ENCODE measurements around the gene PPARA. TPM values are rescaled to one million over a fixed set of nuclear protein-coding genes. Genes with fewer than 3 reads are reported as not detected.

PPARA gene
- total RNA-seq, 4 donors from 2014 or later: 18.7 to 53.8 (median 32.0) TPM

DNA sequence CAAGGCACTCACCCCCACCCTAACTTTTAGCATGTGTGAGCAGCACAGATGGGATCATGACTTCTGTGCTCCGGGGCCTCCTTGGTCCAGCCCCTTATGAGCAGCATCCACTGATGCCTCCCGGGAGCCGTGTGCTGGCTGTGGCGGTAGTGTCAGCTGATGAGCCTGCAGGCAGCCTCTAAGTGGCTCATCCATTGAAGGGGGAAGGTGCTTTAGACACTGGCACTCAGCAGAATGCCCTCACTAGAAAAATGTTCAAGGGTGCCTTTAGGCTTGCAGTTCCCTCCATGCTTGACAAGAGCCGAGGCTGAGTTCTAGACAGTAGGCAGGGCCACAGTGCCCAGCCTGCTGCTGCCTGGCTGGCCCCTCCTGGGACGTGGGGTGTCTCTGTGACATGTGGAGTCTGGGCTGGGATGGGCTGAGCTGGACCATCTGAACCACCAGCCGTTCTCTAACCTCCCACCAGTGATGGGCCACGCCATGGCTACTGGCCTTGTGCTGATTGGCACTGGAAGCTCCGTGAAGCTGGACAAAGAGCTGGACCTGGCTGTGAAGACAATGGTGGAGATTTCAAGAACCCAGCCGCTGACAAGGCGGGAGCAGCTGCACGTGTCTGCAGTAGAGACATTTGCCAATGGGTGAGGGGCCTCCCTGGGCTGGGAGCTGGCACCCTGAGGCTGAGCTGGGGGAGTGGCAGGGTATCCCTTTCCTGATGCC lies 123.3 kb downstream of the PPARA start:
- H3K4me1 ChIP-seq: peaks cover 7% of the 10 kb centered on the region
- H3K9me3 ChIP-seq: no peaks in the 10 kb centered on the region
- H3K27ac ChIP-seq: no peak overlapping the region
- DNase-seq (ENCODE audit: low spot score in 2 of 2): peak in 1 of 2 donors; percentile 50
- H3K36me3 ChIP-seq: peaks cover 59% of the 10 kb centered on the region
- H3K27me3 ChIP-seq: no peaks in the 10 kb centered on the region
- 90% methylated on average over 11 of the region's 12 CpGs for WGBS
- no peak overlapping the region for H3K4me3 ChIP-seq
- TF ChIP-seq EP300 (IDR thresholded peaks at IDR 0.05) (no peak), POLR2AphosphoS5 (IDR thresholded peaks at IDR 0.05) (no peak), POLR2A (IDR thresholded peaks at IDR 0.05) (no peak)
- TF ChIP-seq, protein P1, sequence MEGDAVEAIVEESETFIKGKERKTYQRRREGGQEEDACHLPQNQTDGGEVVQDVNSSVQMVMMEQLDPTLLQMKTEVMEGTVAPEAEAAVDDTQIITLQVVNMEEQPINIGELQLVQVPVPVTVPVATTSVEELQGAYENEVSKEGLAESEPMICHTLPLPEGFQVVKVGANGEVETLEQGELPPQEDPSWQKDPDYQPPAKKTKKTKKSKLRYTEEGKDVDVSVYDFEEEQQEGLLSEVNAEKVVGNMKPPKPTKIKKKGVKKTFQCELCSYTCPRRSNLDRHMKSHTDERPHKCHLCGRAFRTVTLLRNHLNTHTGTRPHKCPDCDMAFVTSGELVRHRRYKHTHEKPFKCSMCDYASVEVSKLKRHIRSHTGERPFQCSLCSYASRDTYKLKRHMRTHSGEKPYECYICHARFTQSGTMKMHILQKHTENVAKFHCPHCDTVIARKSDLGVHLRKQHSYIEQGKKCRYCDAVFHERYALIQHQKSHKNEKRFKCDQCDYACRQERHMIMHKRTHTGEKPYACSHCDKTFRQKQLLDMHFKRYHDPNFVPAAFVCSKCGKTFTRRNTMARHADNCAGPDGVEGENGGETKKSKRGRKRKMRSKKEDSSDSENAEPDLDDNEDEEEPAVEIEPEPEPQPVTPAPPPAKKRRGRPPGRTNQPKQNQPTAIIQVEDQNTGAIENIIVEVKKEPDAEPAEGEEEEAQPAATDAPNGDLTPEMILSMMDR (IDR thresholded peaks at IDR 0.05): no peak

DNA sequence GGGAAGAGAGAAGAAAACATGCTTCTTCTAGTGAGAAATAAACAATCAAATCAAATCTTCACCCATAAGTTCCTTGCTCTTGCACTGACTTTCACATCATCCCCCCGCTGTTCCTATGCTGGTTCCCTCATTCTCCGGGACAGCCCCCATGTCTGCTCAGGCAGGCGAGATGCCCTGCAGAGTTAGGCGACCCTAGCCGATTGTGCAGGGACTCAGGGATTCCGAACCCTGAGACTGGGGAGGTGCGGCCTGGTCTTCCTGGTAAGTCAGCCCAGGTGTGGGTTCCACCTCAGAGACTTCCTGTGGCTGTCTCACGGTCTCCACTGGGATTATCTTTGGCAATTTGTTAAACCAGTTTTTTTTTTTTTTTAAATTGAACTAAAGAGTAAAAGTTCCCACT lies 124.1 kb downstream of the PPARA start:
- TF ChIP-seq POLR2A (IDR thresholded peaks at IDR 0.05): no peak
- no peak for TF ChIP-seq EP300 (IDR thresholded peaks at IDR 0.05)
- no peak for TF ChIP-seq POLR2AphosphoS5 (IDR thresholded peaks at IDR 0.05)
- TF ChIP-seq, protein P1 (IDR thresholded peaks at IDR 0.05): no peak
- Histone ChIP-seq H3K27me3 (no peaks in the 10 kb centered on the region), H3K36me3 (peaks cover 67% of the 10 kb centered on the region), H3K4me1 (peaks cover 1% of the 10 kb centered on the region), H3K27ac (no peak overlapping the region), H3K4me3 (no peak overlapping the region), H3K9me3 (no peaks in the 10 kb centered on the region)
- DNase-seq (ENCODE audit: low spot score in 2 of 2): peak in 1 of 2 donors; percentile 45
- 94% methylated on average over 8 of the region's 8 CpGs for WGBS

DNA sequence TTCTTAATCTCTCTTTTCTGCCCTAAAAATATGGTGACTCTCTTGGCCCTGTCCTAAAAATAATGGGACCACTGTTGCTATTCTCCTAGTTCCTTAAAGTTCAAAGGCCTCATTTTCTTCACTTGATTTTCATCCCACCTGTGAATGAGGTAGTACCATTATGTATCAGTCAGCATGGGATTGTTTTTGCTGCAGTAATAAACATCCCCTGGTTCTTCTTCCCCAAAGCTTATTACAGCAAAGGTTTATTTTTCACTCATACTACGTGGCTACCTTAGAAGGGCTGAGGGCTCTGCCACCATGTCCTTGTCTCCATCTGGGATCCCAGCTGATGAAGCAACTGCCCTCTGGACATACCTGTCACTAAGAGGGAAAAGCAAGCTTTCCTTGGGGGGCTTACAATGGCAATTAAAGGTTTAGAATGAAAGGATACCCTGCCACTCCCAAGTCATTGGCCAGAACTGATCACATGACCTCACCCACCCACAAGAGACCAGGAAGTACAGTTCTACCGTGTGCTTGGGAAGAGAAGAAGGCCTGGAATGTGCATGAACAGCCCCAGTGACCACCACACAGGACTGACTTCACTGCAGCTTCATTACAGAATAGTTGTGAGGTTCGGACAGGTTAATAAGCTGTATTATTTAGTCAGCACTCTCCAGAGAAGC lies 125.3 kb downstream of the PPARA start:
- Histone ChIP-seq H3K4me1 (peaks cover 13% of the 10 kb centered on the region), H3K27me3 (no peaks in the 10 kb centered on the region), H3K27ac (no peak overlapping the region), H3K36me3 (peaks cover 74% of the 10 kb centered on the region), H3K9me3 (no peaks in the 10 kb centered on the region), H3K4me3 (no peak overlapping the region)
- peak in 1 of 2 donors; percentile 25 for DNase-seq (ENCODE audit: low spot score in 2 of 2)
- WGBS: 77% methylated on average over 3 of the region's 3 CpGs
- TF ChIP-seq, protein P1 (IDR thresholded peaks at IDR 0.05): no peak
- TF ChIP-seq POLR2AphosphoS5 (IDR thresholded peaks at IDR 0.05) (no peak), EP300 (IDR thresholded peaks at IDR 0.05) (no peak)

DNA sequence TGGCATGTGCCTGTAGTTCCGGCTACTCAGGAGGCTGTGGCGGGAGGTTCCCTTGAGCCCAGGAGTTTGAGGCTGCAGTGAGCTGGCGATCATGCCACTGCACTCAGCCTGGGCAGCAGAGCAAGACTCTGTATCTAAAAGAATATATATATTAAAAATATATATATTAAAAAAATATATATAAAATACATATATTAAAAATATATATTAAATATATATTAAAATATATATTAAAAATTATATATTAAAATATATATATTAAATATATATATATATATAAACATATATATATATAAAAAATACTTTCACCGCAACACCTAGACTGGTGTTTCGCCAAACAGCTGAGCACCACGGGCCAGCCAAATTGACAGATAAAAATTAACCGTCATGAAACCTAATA lies 126.2 kb downstream of the PPARA start:
- Histone ChIP-seq H3K4me3 (no peak overlapping the region), H3K36me3 (peaks cover 83% of the 10 kb centered on the region), H3K9me3 (no peaks in the 10 kb centered on the region), H3K27ac (no peak overlapping the region), H3K27me3 (no peaks in the 10 kb centered on the region), H3K4me1 (peaks cover 16% of the 10 kb centered on the region)
- WGBS: 96% methylated on average over 7 of the region's 7 CpGs
- peak in 1 of 2 donors; percentile 20 for DNase-seq (ENCODE audit: low spot score in 2 of 2)
- no peak for TF ChIP-seq POLR2AphosphoS5 (IDR thresholded peaks at IDR 0.05)
- no peak for TF ChIP-seq POLR2A (IDR thresholded peaks at IDR 0.05)
- TF ChIP-seq EP300 (IDR thresholded peaks at IDR 0.05): no peak

DNA sequence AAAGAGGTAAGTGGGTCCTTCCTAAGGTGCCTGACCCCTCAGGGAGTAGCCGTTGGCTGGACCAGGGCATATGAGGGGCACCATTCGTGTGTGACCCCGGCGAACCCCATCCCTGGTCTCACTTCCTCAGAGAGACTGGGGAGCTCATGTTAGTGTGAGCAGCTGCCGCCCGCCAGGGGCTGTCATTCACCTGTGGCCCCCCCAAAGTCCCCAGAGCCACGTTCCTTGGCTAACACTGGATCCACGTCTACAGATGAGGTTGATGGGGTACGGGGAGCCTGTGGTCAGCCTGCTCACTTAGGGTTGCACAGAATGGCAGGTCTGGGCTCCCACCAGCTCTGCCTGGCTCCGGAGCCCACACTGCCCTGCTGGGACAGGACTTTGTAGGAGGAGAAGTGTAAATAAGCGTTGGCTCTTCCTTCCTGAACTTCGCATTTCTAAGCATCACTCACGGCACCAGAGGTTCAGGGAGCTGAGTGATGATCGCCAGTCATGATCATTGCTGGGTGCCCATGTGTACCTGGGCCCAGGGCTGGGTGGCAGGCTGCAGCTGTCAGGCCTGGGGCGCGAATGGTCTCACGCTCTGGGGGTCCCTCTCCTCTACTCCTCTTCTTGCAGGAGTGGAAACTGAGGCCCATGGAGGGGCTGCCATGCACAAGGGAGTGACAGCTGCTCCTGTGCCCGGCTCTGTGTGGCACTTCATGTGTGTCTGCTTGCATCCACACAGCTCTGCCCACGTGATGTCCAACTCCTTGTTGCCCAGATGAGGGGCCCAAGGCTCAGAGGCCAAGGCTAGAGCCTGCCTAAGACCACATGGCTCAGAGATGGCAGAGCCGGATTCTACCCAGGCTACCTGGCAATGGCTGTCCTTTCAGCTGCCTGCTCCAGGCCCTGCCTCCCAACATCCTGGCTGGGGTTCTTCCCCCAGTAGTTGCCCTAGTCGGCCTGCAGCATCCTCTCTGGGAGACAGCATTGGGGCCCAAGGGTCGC lies 128.6 kb downstream of the PPARA start:
- H3K27me3 ChIP-seq: no peaks in the 10 kb centered on the region
- H3K9me3 ChIP-seq: no peaks in the 10 kb centered on the region
- H3K36me3 ChIP-seq: peaks cover 90% of the 10 kb centered on the region
- no peak overlapping the region for H3K4me3 ChIP-seq
- TF ChIP-seq, protein P1 (IDR thresholded peaks at IDR 0.05): no peak
- TF ChIP-seq EP300 (IDR thresholded peaks at IDR 0.05) (no peak), POLR2AphosphoS5 (IDR thresholded peaks at IDR 0.05) (no peak), POLR2A (IDR thresholded peaks at IDR 0.05) (no peak)
- 88% methylated on average over 9 of the region's 22 CpGs for WGBS
- peaks cover 16% of the 10 kb centered on the region for H3K4me1 ChIP-seq
- no peak overlapping the region for H3K27ac ChIP-seq
- no peak for DNase-seq (ENCODE audit: low spot score in 2 of 2)
